Measurements from ENCODE around the gene PDE4D. TPM values are rescaled to one million over a fixed set of nuclear protein-coding genes. Genes with fewer than 3 reads are reported as not detected.
A peak's percentile ranks its signal among the peaks of the same experiment; 100 is the strongest.
"Not testable (repeated sequence)": the region's sequence is repeated elsewhere in the genome, so short reads cannot be mapped to it uniquely, and the experiment has no call there.

Gene PDE4D
- total RNA-seq, 2 experiments from 2014 or later, result 68.5 to 69.8 TPM

DNA sequence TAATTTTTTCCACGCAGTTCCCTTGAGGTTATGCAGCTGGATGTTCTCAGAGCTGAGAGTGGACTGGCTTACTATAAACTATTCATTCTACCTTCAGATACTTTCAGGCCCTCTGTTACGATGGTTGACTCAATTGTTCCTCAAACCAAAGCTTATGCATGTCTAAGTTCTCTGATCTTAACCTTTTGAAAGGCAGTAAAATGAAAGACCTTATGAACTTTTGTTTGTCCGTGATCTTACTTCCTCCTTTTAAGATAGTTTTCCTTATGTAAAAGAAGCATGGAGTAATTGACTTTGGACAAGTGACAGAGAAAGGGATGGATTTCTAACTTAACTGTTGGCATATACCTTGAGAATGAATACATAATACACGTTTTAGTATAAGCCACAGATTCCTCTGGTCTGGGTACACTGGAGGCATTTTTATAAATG is 575.7 kb downstream of the PDE4D start:
- H3K36me3 Mint-ChIP-seq (ENCODE audit: low read depth), result no peaks in the 10 kb centered on the region
- no peak overlapping the region for H3K4me3 Mint-ChIP-seq
- H3K27me3 Mint-ChIP-seq, result no peaks in the 10 kb centered on the region
- ATAC-seq (no peak), DNase-seq (no peak)
- no peaks in the 10 kb centered on the region for H3K9me3 Mint-ChIP-seq (ENCODE audit: low read depth)
- no peak overlapping the region for H3K27ac Mint-ChIP-seq
- no peaks in the 10 kb centered on the region for H3K4me1 Mint-ChIP-seq
- POLR2A ChIA-PET, result no interaction called here
- CTCF ChIA-PET, result interaction anchor here (0.8 kb wide), 1 partner anchor 10 kb away, joined by 3 read pairs; no protein-coding TSS in a partner anchor
- intact Hi-C loops (cut with DNase I, micrococcal nuclease), result no loop called here

DNA sequence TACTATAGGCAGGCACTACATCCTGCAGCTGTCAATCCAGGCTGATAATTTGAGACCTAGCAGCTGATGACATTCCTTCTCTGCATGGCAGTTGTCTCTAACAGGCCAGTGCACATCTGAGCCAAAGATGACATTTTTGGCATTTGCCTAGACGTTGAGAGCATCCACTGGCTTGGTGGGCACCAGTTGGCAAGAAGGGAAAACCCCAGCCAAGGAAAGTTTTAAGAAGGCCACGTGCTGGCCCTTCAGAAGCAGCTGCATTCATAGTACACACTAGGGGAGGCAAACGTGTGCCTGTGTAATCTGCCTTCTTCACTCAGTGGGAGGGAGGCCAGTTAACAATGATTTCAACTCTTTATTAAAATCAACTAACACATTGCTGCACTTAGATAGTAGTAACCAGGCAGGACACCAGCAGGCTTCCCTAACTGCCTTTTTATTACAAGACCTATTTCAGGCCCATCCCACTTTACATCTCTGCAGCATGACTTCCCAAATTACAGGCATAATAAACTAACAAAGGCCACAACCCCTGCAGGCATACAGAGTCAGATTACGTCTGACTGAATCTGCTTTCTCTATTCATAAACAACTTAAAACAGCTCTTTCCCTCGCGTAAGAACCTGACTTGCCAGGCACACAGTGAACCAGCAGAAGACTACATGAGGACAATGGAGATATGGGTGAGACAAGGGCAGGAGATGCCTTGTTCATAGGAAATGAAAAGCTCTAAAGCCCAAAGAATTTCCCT is 576.3 kb downstream of the PDE4D start:
- ChIA-PET CTCF (no interaction called here), POLR2A (no interaction called here)
- H3K4me3 Mint-ChIP-seq, result no peak overlapping the region
- H3K9me3 Mint-ChIP-seq (ENCODE audit: low read depth), result no peaks in the 10 kb centered on the region
- no peaks in the 10 kb centered on the region for H3K36me3 Mint-ChIP-seq (ENCODE audit: low read depth)
- DNase-seq (no peak), ATAC-seq (no peak)
- no peak overlapping the region for H3K27ac Mint-ChIP-seq
- H3K27me3 Mint-ChIP-seq, result no peaks in the 10 kb centered on the region
- intact Hi-C loops (cut with DNase I, micrococcal nuclease), result no loop called here
- H3K4me1 Mint-ChIP-seq, result no peaks in the 10 kb centered on the region

DNA sequence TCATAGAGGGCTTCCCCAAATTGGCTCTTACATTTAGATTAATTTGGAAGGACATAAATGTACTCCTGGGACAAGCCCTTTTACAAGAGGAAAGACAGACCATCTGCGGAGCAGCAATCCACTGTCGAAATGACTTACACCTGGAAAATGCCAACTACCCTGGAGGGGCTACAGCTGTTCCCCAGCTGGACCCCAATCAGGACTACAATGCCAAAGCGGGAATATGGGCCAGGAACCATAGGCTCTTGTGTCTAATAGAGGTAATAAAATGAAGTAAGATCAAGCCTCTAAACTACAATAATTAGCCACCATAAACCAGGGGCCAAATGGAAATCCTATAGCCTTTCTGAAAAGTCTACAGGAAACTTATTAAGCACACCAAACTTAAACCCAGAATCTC is 581.3 kb downstream of the PDE4D start:
- ATAC-seq (no peak), DNase-seq (no peak)
- POLR2A ChIA-PET, result no interaction called here
- H3K27me3 Mint-ChIP-seq, result no peaks in the 10 kb centered on the region
- intact Hi-C loops (cut with DNase I, micrococcal nuclease), result no loop called here
- H3K4me3 Mint-ChIP-seq, result no peak overlapping the region
- no peaks in the 10 kb centered on the region for H3K9me3 Mint-ChIP-seq (ENCODE audit: low read depth)
- no peaks in the 10 kb centered on the region for H3K36me3 Mint-ChIP-seq (ENCODE audit: low read depth)
- no peaks in the 10 kb centered on the region for H3K4me1 Mint-ChIP-seq
- CTCF ChIA-PET, result interaction anchor here (1.1 kb wide), 1 partner anchor 14 kb away, joined by 3 read pairs; no protein-coding TSS in a partner anchor
- no peak overlapping the region for H3K27ac Mint-ChIP-seq

DNA sequence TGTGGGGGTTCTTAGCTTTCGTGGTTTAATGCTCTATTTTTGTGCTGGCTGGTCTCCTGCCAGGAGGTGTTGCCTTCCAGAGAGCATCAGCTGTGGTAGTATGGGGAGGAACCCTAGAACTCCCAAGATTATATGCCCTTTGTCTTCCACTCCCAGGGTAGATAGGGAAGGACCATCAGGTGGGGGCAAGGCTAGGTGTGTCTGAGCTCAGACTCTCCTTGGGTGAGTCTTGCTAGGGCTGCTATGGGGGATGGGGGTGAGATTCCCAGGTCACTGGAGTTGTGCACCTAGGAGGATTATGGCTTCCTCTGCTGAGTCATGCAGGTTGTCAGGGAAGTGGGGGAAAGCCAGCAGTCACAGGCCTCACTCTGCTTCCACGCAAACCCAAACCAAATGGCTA is 584.8 kb downstream of the PDE4D start:
- intact Hi-C loops (cut with DNase I, micrococcal nuclease); H3K27me3 Mint-ChIP-seq; H3K36me3 Mint-ChIP-seq (ENCODE audit: low read depth); POLR2A ChIA-PET; H3K4me3 Mint-ChIP-seq; H3K9me3 Mint-ChIP-seq (ENCODE audit: low read depth); ATAC-seq; H3K27ac Mint-ChIP-seq; CTCF ChIA-PET; H3K4me1 Mint-ChIP-seq; DNase-seq: not testable (repeated sequence)

DNA sequence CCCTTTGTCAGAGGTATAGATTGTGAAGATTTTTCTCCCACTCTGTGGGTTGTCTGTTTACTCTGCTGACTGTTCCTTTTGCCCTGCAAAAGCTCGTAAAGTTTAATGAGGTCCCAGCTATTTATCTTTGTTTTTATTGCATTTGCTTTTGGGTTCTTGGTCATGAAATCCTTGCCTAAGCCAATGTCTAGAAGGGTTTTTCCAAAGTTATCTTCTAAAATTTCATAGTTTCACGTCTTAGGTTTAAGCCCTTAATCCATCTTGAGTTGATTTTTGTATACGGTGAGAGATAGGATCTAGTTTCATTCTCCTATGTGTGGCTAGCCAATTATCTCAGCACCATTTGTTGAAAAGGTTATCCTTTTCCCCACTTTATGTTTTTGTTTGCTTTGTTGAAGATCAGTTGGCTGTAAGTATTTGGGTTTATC is 590.2 kb downstream of the PDE4D start:
- H3K4me3 Mint-ChIP-seq; H3K4me1 Mint-ChIP-seq; H3K27ac Mint-ChIP-seq; DNase-seq; H3K27me3 Mint-ChIP-seq; intact Hi-C loops (cut with DNase I, micrococcal nuclease); ATAC-seq; H3K36me3 Mint-ChIP-seq (ENCODE audit: low read depth); H3K9me3 Mint-ChIP-seq (ENCODE audit: low read depth); CTCF ChIA-PET: not testable (repeated sequence)
- POLR2A ChIA-PET, result interaction anchor here (0.7 kb wide), 1 partner anchor 20 kb away, joined by 5 read pairs; no protein-coding TSS in a partner anchor

DNA sequence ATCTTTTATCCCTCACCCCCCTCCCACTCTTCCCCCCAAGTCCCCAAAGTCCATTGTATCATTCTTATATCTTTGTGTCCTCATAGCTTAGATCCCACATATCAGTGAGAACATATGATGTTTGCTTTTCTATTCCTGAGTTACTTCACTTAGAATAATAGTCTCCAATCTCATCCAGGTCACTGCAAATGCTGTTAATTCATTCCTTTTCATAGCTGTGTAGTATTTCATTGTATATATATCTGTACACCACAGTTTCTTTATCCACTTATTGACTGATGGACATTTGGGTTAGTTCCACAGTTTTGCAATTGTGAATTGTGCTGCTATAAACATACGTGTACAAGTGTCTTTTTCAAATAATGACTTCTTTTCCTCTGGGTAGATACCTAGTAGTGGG is 591.0 kb downstream of the PDE4D start:
- intact Hi-C loops (cut with DNase I, micrococcal nuclease); CTCF ChIA-PET; ATAC-seq; POLR2A ChIA-PET; H3K4me1 Mint-ChIP-seq; H3K27me3 Mint-ChIP-seq; H3K36me3 Mint-ChIP-seq (ENCODE audit: low read depth); H3K27ac Mint-ChIP-seq; H3K4me3 Mint-ChIP-seq; DNase-seq; H3K9me3 Mint-ChIP-seq (ENCODE audit: low read depth): not testable (repeated sequence)

DNA sequence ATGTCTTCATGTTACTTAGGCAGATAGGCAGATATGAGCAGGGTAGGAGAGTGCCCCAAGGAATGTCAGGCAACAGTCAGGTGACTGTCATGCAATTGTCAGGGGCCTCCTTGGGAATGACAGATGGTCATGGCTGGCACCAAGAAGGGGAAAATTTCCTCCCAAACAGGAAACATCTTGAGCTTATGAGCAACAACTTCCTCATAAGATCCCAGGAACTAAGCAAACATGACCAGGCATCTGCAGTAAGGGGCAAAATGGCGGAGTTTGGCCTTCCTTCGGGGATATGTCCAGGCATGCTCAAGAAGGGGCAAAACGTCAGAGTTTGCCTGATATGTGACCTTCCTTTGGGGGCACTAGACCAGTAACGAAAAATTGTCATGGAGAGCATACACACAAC is 591.8 kb downstream of the PDE4D start:
- H3K27me3 Mint-ChIP-seq, result no peaks in the 10 kb centered on the region
- DNase-seq (no peak), ATAC-seq (no peak)
- H3K27ac Mint-ChIP-seq, result no peak overlapping the region
- H3K9me3 Mint-ChIP-seq (ENCODE audit: low read depth), result no peaks in the 10 kb centered on the region
- CTCF ChIA-PET, result no interaction called here
- H3K4me1 Mint-ChIP-seq, result peaks cover 9% of the 10 kb centered on the region
- H3K36me3 Mint-ChIP-seq (ENCODE audit: low read depth), result no peaks in the 10 kb centered on the region
- intact Hi-C loops (cut with DNase I, micrococcal nuclease), result no loop called here
- POLR2A ChIA-PET, result no interaction called here
- no peak overlapping the region for H3K4me3 Mint-ChIP-seq

DNA sequence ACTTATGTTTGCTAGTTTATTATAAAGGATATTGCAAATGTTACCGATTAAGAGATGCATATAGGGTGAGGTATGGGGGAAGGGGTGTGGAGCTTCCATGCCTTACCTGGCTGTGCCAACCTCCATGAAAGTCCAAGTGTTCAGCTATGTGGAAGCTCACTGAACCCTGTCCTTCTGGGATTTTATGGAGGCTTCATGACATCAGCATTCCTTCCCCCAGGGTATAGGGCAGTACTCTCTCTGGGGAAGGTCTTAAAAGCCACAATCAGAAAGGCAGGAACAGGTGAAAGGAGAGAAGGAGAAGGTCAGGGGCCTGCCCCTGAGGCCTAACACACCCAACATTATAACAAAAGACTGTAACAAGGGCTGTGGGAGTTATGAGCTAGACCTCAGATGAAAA is 592.6 kb downstream of the PDE4D start:
- intact Hi-C loops (cut with DNase I, micrococcal nuclease), result no loop called here
- Mint-ChIP-seq H3K9me3 (ENCODE audit: low read depth) (no peaks in the 10 kb centered on the region), H3K4me3 (no peak overlapping the region), H3K36me3 (ENCODE audit: low read depth) (no peaks in the 10 kb centered on the region), H3K27ac (no peak overlapping the region), H3K27me3 (no peaks in the 10 kb centered on the region), H3K4me1 (peaks cover 11% of the 10 kb centered on the region)
- ATAC-seq (no peak), DNase-seq (no peak)
- POLR2A ChIA-PET, result interaction anchor here (0.6 kb wide), 1 partner anchor 156 kb away, joined by 4 read pairs; no protein-coding TSS in a partner anchor
- CTCF ChIA-PET, result no interaction called here

DNA sequence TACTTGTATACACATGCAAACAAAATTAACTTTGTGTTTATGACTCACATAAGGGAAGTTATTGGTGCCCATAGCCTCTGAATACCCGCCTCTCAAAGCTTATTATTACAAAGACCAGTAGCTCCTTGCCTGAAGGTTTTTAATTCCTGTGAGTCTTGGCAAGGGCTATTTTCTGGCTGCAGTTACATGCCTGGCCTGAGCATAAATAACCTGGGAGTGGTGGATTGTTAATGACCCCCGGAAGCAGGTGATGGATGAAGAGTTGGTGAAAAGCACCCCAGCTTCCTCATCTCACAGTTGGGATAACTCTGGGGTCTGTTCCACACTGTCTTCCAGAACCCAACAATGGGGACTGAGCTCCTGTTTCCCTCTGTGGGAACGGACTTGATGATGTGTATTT is 594.5 kb downstream of the PDE4D start:
- ChIA-PET CTCF (interaction anchor here (0.7 to 1.4 kb wide), 3 partner anchors 81 to 111 kb away, joined by 3 to 4 read pairs (median 3); no protein-coding TSS in a partner anchor), POLR2A (no interaction called here)
- no peaks in the 10 kb centered on the region for H3K36me3 Mint-ChIP-seq (ENCODE audit: low read depth)
- ATAC-seq (no peak), DNase-seq (no peak)
- no peak overlapping the region for H3K27ac Mint-ChIP-seq
- H3K9me3 Mint-ChIP-seq (ENCODE audit: low read depth), result no peaks in the 10 kb centered on the region
- peaks cover 11% of the 10 kb centered on the region for H3K4me1 Mint-ChIP-seq
- intact Hi-C loops (cut with DNase I, micrococcal nuclease), result no loop called here
- no peaks in the 10 kb centered on the region for H3K27me3 Mint-ChIP-seq
- no peak overlapping the region for H3K4me3 Mint-ChIP-seq

DNA sequence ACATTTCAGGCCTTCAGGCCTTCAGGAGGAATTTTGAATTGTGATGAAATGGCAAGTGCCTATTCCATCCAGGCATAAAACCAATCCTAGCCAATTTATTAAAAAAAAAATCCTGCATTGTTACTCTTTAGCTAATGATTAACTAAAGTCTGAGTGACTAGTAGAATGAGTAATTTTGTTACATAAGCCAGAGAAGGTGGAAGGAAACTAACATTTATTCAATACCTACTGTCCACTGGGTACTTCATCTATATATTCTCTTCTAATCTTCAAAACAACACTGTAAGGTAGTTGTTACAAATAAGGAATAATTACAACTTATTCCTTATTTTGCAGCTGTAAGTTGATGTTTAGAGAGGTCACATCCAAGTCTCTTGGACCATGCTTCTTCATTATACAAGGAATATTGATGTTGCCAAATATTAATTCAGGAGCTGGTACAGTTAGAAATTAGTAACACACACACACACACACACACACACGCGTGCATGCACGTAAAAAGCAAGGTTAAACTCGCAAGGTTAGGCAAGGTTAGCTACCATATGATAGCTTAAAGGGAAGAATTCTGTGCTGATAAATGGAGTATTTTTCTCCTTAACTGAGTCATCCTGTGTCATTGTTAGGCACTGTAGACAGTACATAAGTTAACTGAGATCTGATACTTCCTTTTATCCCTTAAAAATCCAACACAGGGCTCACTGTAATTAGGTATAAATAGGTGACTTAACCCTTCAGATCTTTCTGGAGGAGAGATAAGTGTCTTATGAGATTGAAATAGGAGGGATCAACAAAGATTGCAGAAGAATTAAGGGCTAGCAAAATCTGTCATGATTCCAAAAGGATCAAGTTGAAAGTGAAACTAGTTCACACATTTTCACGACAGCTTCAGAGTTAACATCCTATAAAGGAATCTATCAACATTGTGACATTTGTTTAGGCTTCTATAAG is 596.9 kb downstream of the PDE4D start:
- Mint-ChIP-seq H3K36me3 (ENCODE audit: low read depth) (no peaks in the 10 kb centered on the region), H3K9me3 (ENCODE audit: low read depth) (no peaks in the 10 kb centered on the region), H3K27ac (no peak overlapping the region), H3K4me3 (peak overlapping the region; percentile 8), H3K4me1 (peaks cover 15% of the 10 kb centered on the region), H3K27me3 (no peaks in the 10 kb centered on the region)
- intact Hi-C loops (cut with DNase I, micrococcal nuclease), result no loop called here
- DNase-seq (no peak), ATAC-seq (no peak)
- POLR2A ChIA-PET, result interaction anchor here (0.6 kb wide), 1 partner anchor 752 kb away, joined by 4 read pairs; no protein-coding TSS in a partner anchor
- CTCF ChIA-PET, result no interaction called here

DNA sequence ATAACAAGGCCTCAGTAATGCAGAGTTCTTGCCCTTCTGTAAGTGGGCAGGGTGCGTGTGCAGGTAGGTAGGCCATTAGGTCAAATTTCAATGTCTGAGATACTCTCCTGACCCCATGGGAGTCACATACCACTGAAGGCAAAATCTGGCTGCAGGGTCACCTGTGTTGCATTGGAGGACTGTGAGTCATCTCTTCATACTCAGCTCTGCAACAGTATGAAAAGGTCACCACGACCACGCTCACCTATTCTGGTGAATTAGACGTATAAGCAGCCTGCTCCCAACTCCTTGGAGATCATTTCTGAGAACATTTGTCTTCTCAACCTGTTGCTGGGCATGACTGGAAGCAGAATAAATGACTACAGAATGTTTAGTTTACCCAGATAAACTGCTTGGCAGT is 599.8 kb downstream of the PDE4D start:
- DNase-seq, result peak; percentile 43
- Mint-ChIP-seq H3K27me3 (no peaks in the 10 kb centered on the region), H3K36me3 (ENCODE audit: low read depth) (no peaks in the 10 kb centered on the region), H3K27ac (no peak overlapping the region), H3K4me1 (peaks cover 15% of the 10 kb centered on the region), H3K9me3 (ENCODE audit: low read depth) (no peaks in the 10 kb centered on the region), H3K4me3 (no peak overlapping the region)
- peak; percentile 66 for ATAC-seq
- CTCF ChIA-PET, result no interaction called here
- intact Hi-C loops (cut with DNase I, micrococcal nuclease), result no loop called here
- POLR2A ChIA-PET, result no interaction called here

DNA sequence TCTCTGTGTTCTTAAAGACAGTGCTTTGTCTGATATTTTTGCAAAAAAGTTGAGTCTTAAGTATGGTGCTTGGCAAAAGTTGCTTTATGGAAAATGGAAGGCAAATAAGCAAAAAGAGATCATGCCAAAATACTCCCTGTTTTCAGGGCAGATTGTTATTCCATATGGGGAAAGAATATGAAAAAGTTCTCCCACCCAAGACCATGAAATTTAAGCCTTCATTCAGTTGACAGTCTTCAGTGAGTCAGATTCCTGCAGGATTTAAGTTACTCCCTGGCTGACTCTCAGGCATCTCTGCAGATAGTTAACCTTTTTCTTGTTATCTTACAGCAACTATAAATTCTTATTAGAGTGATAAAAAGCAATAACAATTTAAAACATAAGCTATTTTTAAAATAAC is 601.6 kb downstream of the PDE4D start:
- Mint-ChIP-seq H3K27ac (no peak overlapping the region), H3K4me1 (peaks cover 8% of the 10 kb centered on the region), H3K9me3 (ENCODE audit: low read depth) (no peaks in the 10 kb centered on the region), H3K36me3 (ENCODE audit: low read depth) (no peaks in the 10 kb centered on the region), H3K4me3 (no peak overlapping the region), H3K27me3 (no peaks in the 10 kb centered on the region)
- DNase-seq (no peak), ATAC-seq (no peak)
- POLR2A ChIA-PET, result no interaction called here
- CTCF ChIA-PET, result no interaction called here
- intact Hi-C loops (cut with DNase I, micrococcal nuclease), result no loop called here

All from activated CD4-positive, alpha-beta T cell treated with anti-CD3 and anti-CD28 coated beads for 36 hours (primary cell).